H1 (cell line): Measurements from ENCODE around the gene NELL2. TPM values are rescaled to one million over a fixed set of nuclear protein-coding genes. Genes with fewer than 3 reads are reported as not detected.

Experiments
- CTCF ChIA-PET: fragments of 300-600 bp; sonication (Branson Sonifier 250); formaldehyde crosslinking; loops from one replicate; lab custom pipeline; 2021; ENCODE audit not compliant: partially characterized antibody; lab: Charles Lee
- POLR2A ChIA-PET: fragments of 300-600 bp; sonication (Branson Sonifier 250); formaldehyde crosslinking; loops from one replicate; lab custom pipeline; 2021; ENCODE audit warnings: inconsistent platforms; ENCODE audit not compliant: partially characterized antibody; lab: Charles Lee
- DNase-seq, 2 experiments: peaks; one replicate each; pipeline versions ENCODE4 v3.0.0 to v3.0.0-alpha.2; 2010 to 2022; ENCODE audit warnings: low spot score in 2 of 2, low read depth in 1 of 2, mixed read lengths in 1 of 2
- FAIRE-seq: peaks from 2 replicates; lab custom pipeline; 2011; peaks lifted over from hg19 to GRCh38; lab: Jason Lieb, UNC
- H2AFZ ChIP-seq: 2 replicates; pipeline ENCODE4 v1.8.1; 2012; ENCODE audit warnings: low read length, inconsistent platforms
- H2AK5ac ChIP-seq: 2 replicates; pipeline ENCODE4 v1.6.1; 2013; ENCODE audit warnings: low read depth, low read length
- H2BK120ac ChIP-seq: replicated peaks from 2 replicates; pipeline ENCODE3; 2013; ENCODE audit warnings: low read depth, low read length, inconsistent platforms
- H2BK12ac ChIP-seq: 2 replicates; pipeline ENCODE4 v1.6.1; 2013; ENCODE audit warnings: low read depth, low read length
- H2BK15ac ChIP-seq: 2 replicates; pipeline ENCODE4 v1.6.1; 2013; ENCODE audit warnings: low read length
- H2BK20ac ChIP-seq: 2 replicates; pipeline ENCODE4 v1.6.1; 2013; ENCODE audit warnings: low read length
- H2BK5ac ChIP-seq: 2 replicates; pipeline ENCODE4 v1.6.1; 2013; ENCODE audit warnings: low read depth, low read length
- H3K14ac ChIP-seq: 2 replicates; pipeline ENCODE4 v1.6.1; 2013; ENCODE audit warnings: inconsistent platforms; ENCODE audit not compliant: insufficient read length
- H3K18ac ChIP-seq: 2 replicates; pipeline ENCODE4 v1.6.1; 2013; ENCODE audit warnings: low read length; ENCODE audit errors: extremely low read depth
- H3K23ac ChIP-seq: 2 replicates; pipeline ENCODE4 v1.6.1; 2013; ENCODE audit warnings: inconsistent platforms; ENCODE audit not compliant: insufficient read length
- H3K23me2 ChIP-seq: 2 replicates; pipeline ENCODE4 v1.6.1; 2013; ENCODE audit warnings: low read depth, low read length
- H3K27ac ChIP-seq: 2 replicates; pipeline ENCODE4 v1.6.1; 2011; ENCODE audit warnings: low read depth, low read length, inconsistent platforms
- H3K27me3 ChIP-seq, 4 experiments: replicated peaks in 1 of 4; 1 replicate in 1 of 4; 2 replicates in 3 of 4; pipeline versions ENCODE4 v1.6.1 to v1.8.1; 2011 to 2013; ENCODE audit warnings: low read length in 3 of 4, mild to moderate bottlenecking in 3 of 4, inconsistent platforms in 2 of 4, mixed read lengths in 2 of 4, moderate library complexity in 1 of 4; ENCODE audit not compliant: control insufficient read depth in 3 of 4, insufficient read depth in 3 of 4; ENCODE audit errors: extremely low read depth in 1 of 4
- H3K36me3 ChIP-seq, 4 experiments: 2 replicates each; pipeline versions ENCODE4 v1.6.1 to v1.8.1; 2011 to 2013; ENCODE audit warnings: mild to moderate bottlenecking in 4 of 4, low read length in 3 of 4, moderate library complexity in 2 of 4, control low read depth in 1 of 4, inconsistent platforms in 1 of 4; ENCODE audit not compliant: insufficient read depth in 4 of 4, control insufficient read depth in 2 of 4
- H3K4ac ChIP-seq: replicated peaks from 2 replicates; pipeline ENCODE3; 2013; ENCODE audit warnings: low read length, low read depth, mixed read lengths, inconsistent platforms; ENCODE audit not compliant: insufficient read length
- H3K4me1 ChIP-seq, 4 experiments: replicated peaks in 1 of 4; 1 replicate in 1 of 4; 2 replicates in 3 of 4; pipeline versions ENCODE4 v1.6.1 to v1.8.1; 2011 to 2013; ENCODE audit warnings: low read length in 3 of 4, inconsistent platforms in 2 of 4, mixed read lengths in 1 of 4; ENCODE audit not compliant: insufficient read depth in 4 of 4, control insufficient read depth in 3 of 4
- H3K4me2 ChIP-seq, 2 experiments: 2 replicates each; pipeline versions ENCODE4 v1.6.1 to v1.8.1; 2011 to 2013; ENCODE audit warnings: low read depth in 2 of 2, low read length in 2 of 2, control low read depth in 1 of 2, inconsistent platforms in 1 of 2, mild to moderate bottlenecking in 1 of 2; ENCODE audit not compliant: insufficient read depth in 1 of 2
- H3K4me3 ChIP-seq, 4 experiments: fragments of 200-600, 300-600 bp in 1 of 4; sonication (generic), shearing (Covaris generic), sonication (Bioruptor Twin) in 1 of 4; 2 replicates each; pipeline versions ENCODE4 v1.5.1 to v1.8.1; 2011 to 2016; ENCODE audit warnings: low read length in 4 of 4, low read depth in 3 of 4, control low read depth in 2 of 4, inconsistent platforms in 2 of 4, mild to moderate bottlenecking in 2 of 4, mixed read lengths in 1 of 4, moderate library complexity in 1 of 4; ENCODE audit not compliant: insufficient read depth in 2 of 4; ENCODE audit errors: extremely low read depth in 1 of 4
- H3K56ac ChIP-seq: replicated peaks from 2 replicates; pipeline ENCODE3; 2013; ENCODE audit warnings: low read depth, mild to moderate bottlenecking, mixed read lengths, low read length, inconsistent platforms; ENCODE audit not compliant: insufficient read length
- H3K79me1 ChIP-seq: 2 replicates; pipeline ENCODE4 v1.6.1; 2013; ENCODE audit warnings: low read depth, low read length, control low read depth
- H3K79me2 ChIP-seq, 2 experiments: 2 replicates each; pipeline versions ENCODE4 v1.6.1 to v1.8.1; 2012 to 2013; ENCODE audit warnings: low read length in 2 of 2, mild to moderate bottlenecking in 2 of 2, inconsistent platforms in 1 of 2; ENCODE audit not compliant: insufficient read depth in 2 of 2, control insufficient read depth in 1 of 2
- H3K9ac ChIP-seq, 4 experiments: replicated peaks in 1 of 4; 1 replicate in 1 of 4; 2 replicates in 3 of 4; pipeline versions ENCODE4 v1.6.1 to v1.8.1; 2011 to 2013; ENCODE audit warnings: low read depth in 3 of 4, low read length in 3 of 4, control low read depth in 2 of 4, mild to moderate bottlenecking in 2 of 4, moderate library complexity in 2 of 4, inconsistent platforms in 1 of 4; ENCODE audit errors: extremely low read depth in 1 of 4
- H3K9me3 ChIP-seq, 2 experiments: 2 replicates each; pipeline versions ENCODE4 v1.6.1 to v1.8.1; 2012 to 2013; ENCODE audit warnings: mild to moderate bottlenecking in 2 of 2, moderate library complexity in 2 of 2, control low read depth in 1 of 2, inconsistent platforms in 1 of 2, low read depth in 1 of 2, low read length in 1 of 2, mixed read lengths in 1 of 2; ENCODE audit not compliant: insufficient read depth in 2 of 2
- H4K20me1 ChIP-seq, 2 experiments: replicated peaks in 1 of 2; 2 replicates each; pipeline versions ENCODE3 to v1.8.1; 2011 to 2013; ENCODE audit warnings: inconsistent platforms in 2 of 2, low read length in 2 of 2, mild to moderate bottlenecking in 1 of 2; ENCODE audit not compliant: insufficient read depth in 2 of 2, control insufficient read depth in 1 of 2
- H4K5ac ChIP-seq: 2 replicates; pipeline ENCODE4 v1.6.1; 2013; ENCODE audit warnings: low read length, low read depth, mixed read lengths, inconsistent platforms; ENCODE audit not compliant: insufficient read length
- H4K8ac ChIP-seq: 2 replicates; pipeline ENCODE4 v1.8.0; 2013; ENCODE audit warnings: mild to moderate bottlenecking, moderate library complexity, low read length, inconsistent platforms; ENCODE audit not compliant: insufficient read depth; ENCODE audit errors: extremely low read depth
- H4K91ac ChIP-seq: replicated peaks from 2 replicates; pipeline ENCODE3; 2013; ENCODE audit warnings: low read length, mixed read lengths, inconsistent platforms; ENCODE audit not compliant: insufficient read length
- BACH1 ChIP-seq: IDR thresholded peaks from 2 replicates; pipeline ENCODE4 v1.6.1; 2012; ENCODE audit warnings: low read length, improper control_type of control experiment
- BCL11A ChIP-seq, 2 experiments: IDR thresholded peaks; one replicate each; pipeline ENCODE4 v1.6.1; 2011; ENCODE audit warnings: low read depth in 2 of 2, low read length in 2 of 2, mild to moderate bottlenecking in 2 of 2
- CEBPB ChIP-seq: IDR thresholded peaks from 2 replicates; pipeline ENCODE4 v1.6.1; 2012; ENCODE audit warnings: low read depth, low read length
- CREB1 ChIP-seq: IDR thresholded peaks from 2 replicates; pipeline ENCODE4 v1.6.1; 2012; ENCODE audit warnings: inconsistent platforms
- EP300 ChIP-seq, 2 experiments: IDR thresholded peaks; 1 replicate in 1 of 2; 2 replicates in 1 of 2; pipeline ENCODE4 v1.6.1; 2011 to 2012; ENCODE audit warnings: low read depth in 2 of 2, low read length in 2 of 2, mild to moderate bottlenecking in 2 of 2, borderline replicate concordance in 1 of 2, inconsistent platforms in 1 of 2, moderate library complexity in 1 of 2
- GTF2F1 ChIP-seq: IDR thresholded peaks from 2 replicates; pipeline ENCODE4 v1.6.1; 2012; ENCODE audit warnings: low read depth, low read length, improper control_type of control experiment, borderline replicate concordance
- HDAC6 ChIP-seq: IDR thresholded peaks from one replicate; pipeline ENCODE4 v1.7.1; 2012; ENCODE audit warnings: low read depth, mild to moderate bottlenecking, inconsistent platforms, low read length, moderate library complexity
- KDM5A ChIP-seq: fragments of 200-600 bp; IDR thresholded peaks from 2 replicates; pipeline ENCODE4 v1.7.1; 2012; ENCODE audit warnings: mild to moderate bottlenecking, low read length, inconsistent platforms, mixed read lengths
- MAFK ChIP-seq: IDR thresholded peaks from 2 replicates; pipeline ENCODE4 v1.6.1; 2012; ENCODE audit warnings: low read depth, mild to moderate bottlenecking, improper control_type of control experiment, low read length
- POLR2A ChIP-seq, 2 experiments: IDR thresholded peaks; 1 replicate in 1 of 2; 2 replicates in 1 of 2; pipeline ENCODE4 v1.6.1; 2011; ENCODE audit warnings: low read depth in 2 of 2, low read length in 2 of 2, mild to moderate bottlenecking in 2 of 2; ENCODE audit errors: control extremely low read depth in 1 of 2
- POLR2AphosphoS5 ChIP-seq: IDR thresholded peaks from 2 replicates; pipeline ENCODE4 v1.6.1; 2011; ENCODE audit warnings: low read depth, low read length
- TAF1 ChIP-seq: IDR thresholded peaks from 2 replicates; pipeline ENCODE4 v1.6.1; 2011; ENCODE audit warnings: mild to moderate bottlenecking, low read depth, low read length
- TBP ChIP-seq: IDR thresholded peaks from 2 replicates; pipeline ENCODE4 v1.6.1; 2011; ENCODE audit warnings: low read depth, low read length, improper control_type of control experiment
- WGBS, 2 experiments: shearing (Covaris generic) in 1 of 2; methylation state at CpG; one replicate each; pipeline versions ENCODE4 v1.1.6 to v1.1.7; 2013 to 2015; ENCODE audit warnings: low lambda C conversion rate in 2 of 2, mixed read lengths in 2 of 2, inconsistent platforms in 1 of 2, low coverage in 1 of 2, missing lambda C conversion rate in 1 of 2; ENCODE audit not compliant: insufficient replicate concordance in 2 of 2, insufficient coverage in 1 of 2, insufficient read length in 1 of 2; ENCODE audit errors: extremely low coverage in 1 of 2, missing lambda C conversion rate in 1 of 2; 5-methylcytosine and 5-hydroxymethylcytosine counted together
- polyA plus RNA-seq, 7 experiments: library from polyadenylated mRNA; depleted of rRNA in 3 of 7; stranded (reverse) in 5 of 7; unstranded in 2 of 7; fragments of >200 nt in 5 of 7; fragments of 200-250 nt in 2 of 7; gene quantifications; 1 replicate in 5 of 7; 2 replicates in 1 of 7; 4 replicates in 1 of 7; pipeline versions ENCODE4 v1.2.1 to v1.2.3, GENCODE V29; 2011 to 2013; ENCODE audit warnings: missing spikeins in 2 of 7, mixed read lengths in 2 of 7
- total RNA-seq: library from RNA; stranded (reverse); fragmentation: NEBNext Ultra II Directional; extraction: Animal tissue kit (Norgen Biotek cat#: 25700); gene quantifications from 2 replicates; pipeline ENCODE4 v1.2.1, GENCODE V29; 2021

The NELL2 gene
- total and polyA plus RNA-seq, 2 of the 8 experiments (the other 6 are each of a cell fraction or from before 2014, with no cell fraction given) = 54.2 to 56.8 TPM

GRCh38 chr12:44904321-44904720 lies 28.2 kb upstream of the NELL2 start:
- H4K91ac ChIP-seq = no peak overlapping the region
- 87% methylated on average over 2 of the region's 2 CpGs; no CpG with 5 or more reads in 1 of the 2 experiments for WGBS, 2 experiments
- no peaks in the 10 kb centered on the region for H4K20me1 ChIP-seq
- H3K27ac ChIP-seq = no peak overlapping the region
- H3K36me3 ChIP-seq = no peaks in the 10 kb centered on the region
- H3K4me3 ChIP-seq = no peak overlapping the region
- CTCF ChIA-PET = interaction anchor here (0.6 to 1.1 kb wide), 2 partner anchors 586 to 948 kb away, joined by 3 read pairs; no protein-coding TSS in a partner anchor
- H3K23ac ChIP-seq = no peak overlapping the region
- H3K9me3 ChIP-seq = no peaks in the 10 kb centered on the region
- H2BK120ac ChIP-seq = no peak overlapping the region
- H3K27me3 ChIP-seq = no peaks in the 10 kb centered on the region
- H3K79me2 ChIP-seq = no peaks in the 10 kb centered on the region
- no peak overlapping the region for H4K8ac ChIP-seq
- no peak overlapping the region for H2BK5ac ChIP-seq
- H3K4me2 ChIP-seq = no peak overlapping the region
- POLR2A ChIA-PET = no interaction called here
- H3K9ac ChIP-seq = no peak overlapping the region
- no peak overlapping the region for H3K56ac ChIP-seq
- no peak overlapping the region for H3K18ac ChIP-seq
- no peak overlapping the region for H2AK5ac ChIP-seq
- no peak for DNase-seq
- no peak overlapping the region for H2AFZ ChIP-seq
- no peak overlapping the region for H3K14ac ChIP-seq
- FAIRE-seq = no peak
- no peak overlapping the region for H3K4ac ChIP-seq
- no peaks in the 10 kb centered on the region for H3K79me1 ChIP-seq
- no peak overlapping the region for H2BK15ac ChIP-seq
- H2BK12ac ChIP-seq = no peak overlapping the region
- no peak overlapping the region for H4K5ac ChIP-seq
- H2BK20ac ChIP-seq = no peak overlapping the region
- no peaks in the 10 kb centered on the region; the same call in 1 of the 2 replicates for H3K23me2 ChIP-seq
- no peak for TF ChIP-seq EP300 (IDR thresholded peaks at IDR 0.05; ENCODE audit: borderline replicate concordance in 1 of 2, low read depth in 2 of 2, low read length in 2 of 2)
- TF ChIP-seq TBP = no peak
- TF ChIP-seq POLR2A (IDR thresholded peaks at IDR 0.05; ENCODE audit: control extremely low read depth in 1 of 2, low read depth in 2 of 2, low read length in 2 of 2) = no peak
- no peak for TF ChIP-seq BACH1
- no peak for TF ChIP-seq BCL11A (IDR thresholded peaks at IDR 0.05; ENCODE audit: low read depth in 2 of 2, low read length in 2 of 2)
- TF ChIP-seq TAF1 = no peak
- no peak for TF ChIP-seq MAFK
- no peak for TF ChIP-seq CEBPB
- no peak for TF ChIP-seq KDM5A
- no peak for TF ChIP-seq GTF2F1
- no peak for TF ChIP-seq POLR2AphosphoS5
- TF ChIP-seq CREB1 = no peak
- TF ChIP-seq HDAC6 = no peak
- no peaks in the 10 kb centered on the region for H3K4me1 ChIP-seq
